GM15510 (cell line): ENCODE data around the gene FNDC11.

Experiments
- POLR2A ChIP-seq: IDR thresholded peaks from 3 replicates; pipeline ENCODE4 v1.6.1; 2011; ENCODE audit warnings: borderline replicate concordance; ENCODE audit not compliant: insufficient read length; ENCODE audit errors: extremely low read depth

The FNDC11 gene

DNA sequence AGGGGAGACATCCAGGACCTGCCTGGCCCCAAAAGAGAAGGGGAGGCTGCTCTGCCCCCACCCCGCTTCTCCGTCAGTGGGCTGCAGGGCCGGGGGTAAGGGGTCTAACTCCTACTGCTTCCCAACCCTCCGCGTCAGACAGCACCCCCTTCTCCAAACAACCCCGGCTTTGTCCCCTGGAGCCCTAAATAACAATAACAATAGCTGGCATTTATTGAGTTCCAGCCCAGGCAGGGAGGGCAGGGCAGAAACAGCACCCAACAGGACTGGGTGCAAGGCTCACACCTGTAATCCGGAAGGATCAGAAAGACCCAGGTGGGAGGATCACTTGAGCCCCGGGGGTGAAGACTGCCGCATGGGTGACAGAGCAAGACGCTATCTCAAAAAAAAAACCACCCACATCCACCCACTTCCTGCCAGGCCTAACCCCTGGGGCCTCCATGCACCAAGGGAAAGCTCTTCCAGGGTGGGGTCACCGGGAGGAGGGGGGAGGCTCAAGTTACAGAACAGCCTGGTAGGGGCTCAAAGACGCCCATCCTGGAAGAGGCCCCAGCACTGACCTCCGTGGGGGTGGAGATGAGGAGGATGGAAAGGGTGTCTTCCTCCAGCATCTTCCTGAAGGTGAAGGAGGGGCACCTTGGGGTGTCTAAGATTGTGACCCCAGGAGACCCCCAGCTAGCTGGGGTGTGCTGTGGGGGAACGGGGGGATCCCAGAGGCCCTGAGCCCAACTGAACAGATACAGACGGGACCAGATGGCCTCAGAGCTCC is 1.3 kb upstream of the FNDC11 start:
- no peak for TF ChIP-seq POLR2A

DNA sequence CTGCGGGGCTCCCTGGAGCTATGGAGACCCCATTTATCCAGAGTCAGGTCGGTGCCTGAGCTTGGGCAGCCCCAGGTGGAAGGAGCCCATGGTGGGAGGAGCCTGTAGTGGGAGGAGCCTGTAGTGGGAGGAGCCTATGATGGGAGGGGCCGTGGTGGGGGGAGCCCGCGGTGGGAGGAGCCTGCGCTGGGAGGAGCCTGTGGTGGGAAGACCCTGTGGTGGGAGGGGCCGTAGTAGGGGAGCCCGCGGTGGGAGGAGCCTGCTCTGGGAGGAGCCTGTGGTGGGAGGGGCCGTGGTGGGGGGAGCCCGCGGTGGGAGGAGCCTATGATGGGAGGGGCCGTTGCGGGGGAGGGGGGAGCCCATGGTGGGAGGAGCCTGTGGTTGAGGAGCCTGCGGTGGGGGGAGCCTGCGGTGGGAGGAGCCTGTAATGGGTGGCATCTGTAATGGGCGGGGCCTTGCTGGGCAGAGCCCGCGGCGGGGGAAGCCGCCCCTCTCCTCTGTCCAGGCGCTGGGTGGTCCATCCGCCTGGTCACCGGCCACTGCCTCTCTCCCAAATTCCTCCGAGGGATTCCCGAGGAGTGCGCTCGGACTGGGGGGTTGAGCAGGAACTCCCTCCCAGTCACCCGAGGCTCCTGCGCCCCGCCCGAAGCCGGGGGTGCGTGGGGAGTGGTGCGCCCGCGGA is 567 bp upstream of the FNDC11 start:
- no peak for TF ChIP-seq POLR2A

- no peak for TF ChIP-seq POLR2A
These were observed 661 bp downstream of the FNDC11 start for GRCh38 chr20:63554361-63555278.

DNA sequence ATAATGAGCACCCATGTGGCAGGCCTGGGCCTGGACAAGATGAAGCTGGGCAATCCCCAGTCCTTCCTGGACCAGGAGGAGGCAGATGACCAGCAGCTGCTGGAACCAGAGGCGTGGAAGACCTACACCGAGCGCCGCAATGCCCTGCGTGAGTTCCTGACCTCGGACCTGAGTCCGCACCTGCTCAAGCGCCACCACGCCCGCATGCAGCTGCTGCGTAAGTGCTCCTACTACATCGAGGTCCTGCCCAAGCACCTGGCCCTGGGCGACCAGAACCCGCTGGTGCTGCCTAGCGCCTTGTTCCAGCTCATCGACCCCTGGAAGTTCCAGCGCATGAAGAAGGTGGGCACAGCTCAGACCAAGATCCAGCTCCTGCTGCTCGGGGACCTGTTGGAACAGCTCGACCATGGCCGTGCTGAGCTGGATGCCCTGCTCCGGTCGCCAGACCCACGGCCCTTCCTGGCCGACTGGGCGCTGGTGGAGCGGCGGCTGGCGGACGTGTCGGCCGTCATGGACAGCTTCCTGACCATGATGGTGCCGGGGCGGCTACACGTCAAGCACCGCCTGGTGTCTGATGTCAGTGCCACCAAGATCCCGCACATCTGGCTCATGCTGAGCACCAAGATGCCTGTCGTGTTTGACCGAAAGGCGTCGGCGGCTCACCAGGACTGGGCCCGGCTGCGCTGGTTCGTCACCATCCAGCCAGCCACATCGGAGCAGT is 1.9 kb downstream of the FNDC11 start:
- TF ChIP-seq POLR2A, result no peak

GRCh38 chr20:63556873-63557478 is 3.0 kb downstream of the FNDC11 start:
- no peak for TF ChIP-seq POLR2A

- TF ChIP-seq POLR2A, result no peak
These were observed 3.5 kb downstream of the FNDC11 start for GRCh38 chr20:63557481-63557891.

DNA sequence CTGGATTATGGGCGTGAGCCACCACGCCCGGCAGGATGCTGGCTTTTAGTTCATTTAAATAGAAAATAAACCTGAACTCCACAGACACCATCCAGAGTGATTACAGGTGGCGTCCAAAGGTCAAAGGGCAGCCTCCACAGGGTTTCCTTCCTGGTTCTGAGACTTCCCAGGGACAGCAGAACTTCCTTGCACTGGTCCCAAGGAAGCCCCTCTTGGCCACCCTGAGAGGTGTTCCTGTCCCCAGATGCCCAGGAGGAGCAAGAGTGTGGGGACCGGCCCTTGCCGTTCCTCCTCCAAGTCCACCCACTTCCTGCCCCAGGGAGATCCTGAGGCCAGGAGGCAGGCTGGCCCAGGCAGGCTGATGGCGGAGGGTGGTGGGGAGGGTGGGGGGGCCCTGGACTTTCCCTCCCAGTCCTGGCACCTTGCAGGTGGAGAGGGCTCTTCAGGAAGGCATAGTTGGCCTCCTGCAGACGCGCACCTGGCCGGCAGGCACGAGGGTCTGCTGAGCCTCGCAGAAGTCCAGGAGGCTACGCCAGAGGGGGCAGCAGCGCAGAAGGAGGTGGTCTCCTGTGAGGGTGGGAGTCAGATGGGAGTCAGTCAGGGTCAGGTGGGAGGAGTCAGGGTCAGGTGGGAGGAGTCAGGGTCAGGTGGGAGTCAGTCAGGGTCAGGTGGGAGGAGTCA is 5.0 kb downstream of the FNDC11 start:
- TF ChIP-seq POLR2A, result no peak

- TF ChIP-seq POLR2A, result no peak
These were observed 6.4 kb downstream of the FNDC11 start for GRCh38 chr20:63560333-63560805.

DNA sequence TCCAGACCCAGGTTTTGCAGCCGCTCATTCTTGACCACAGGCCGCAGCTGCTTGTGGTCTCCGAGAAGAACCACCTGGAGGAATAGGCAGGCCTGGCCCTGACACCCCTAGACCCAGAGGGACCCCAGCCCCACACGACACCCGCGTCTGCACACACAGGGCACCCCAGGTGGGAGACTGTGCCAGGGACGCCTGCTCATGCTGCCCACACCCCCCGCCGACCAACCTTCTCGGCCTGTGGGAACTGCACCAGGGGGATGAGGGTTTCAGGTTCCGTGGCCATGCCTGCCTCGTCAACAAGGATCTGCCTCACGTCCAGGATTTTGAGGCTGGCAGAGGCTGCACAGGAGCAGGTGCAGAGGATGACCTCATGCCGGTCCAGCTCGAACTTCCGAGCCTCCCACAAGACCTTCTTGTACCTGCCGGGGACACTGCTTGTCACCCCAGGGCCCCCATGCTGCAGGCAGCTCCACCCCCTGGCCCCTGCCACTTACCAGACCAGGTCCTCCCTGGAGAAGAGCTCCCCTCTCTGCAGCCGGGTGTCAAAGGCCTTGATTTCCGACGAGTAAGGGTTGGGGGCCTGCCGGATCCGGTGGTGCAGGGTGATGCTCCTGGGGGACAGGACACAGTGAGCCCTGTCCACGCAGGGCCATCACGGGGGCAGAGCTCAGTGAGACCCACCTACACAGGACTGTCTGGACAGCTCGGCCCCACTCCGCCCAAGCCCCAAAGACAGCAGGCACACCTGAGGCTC is 7.1 kb downstream of the FNDC11 start:
- TF ChIP-seq POLR2A, result no peak

- TF ChIP-seq POLR2A, result no peak
These were observed 7.9 kb downstream of the FNDC11 start for GRCh38 chr20:63561624-63562396.

- no peak for TF ChIP-seq POLR2A
These were observed 8.7 kb downstream of the FNDC11 start for GRCh38 chr20:63562461-63563224.
